ENCODE measurements around the gene CDC20B. TPM values are rescaled to one million over a fixed set of nuclear protein-coding genes. Genes with fewer than 3 reads are reported as not detected.
"Not testable (repeated sequence)": the region's sequence is repeated elsewhere in the genome, so short reads cannot be mapped to it uniquely, and the experiment has no call there.

The CDC20B gene
- total and polyA plus RNA-seq, 4 donors, result 0.28 TPM; not detected in 3

DNA sequence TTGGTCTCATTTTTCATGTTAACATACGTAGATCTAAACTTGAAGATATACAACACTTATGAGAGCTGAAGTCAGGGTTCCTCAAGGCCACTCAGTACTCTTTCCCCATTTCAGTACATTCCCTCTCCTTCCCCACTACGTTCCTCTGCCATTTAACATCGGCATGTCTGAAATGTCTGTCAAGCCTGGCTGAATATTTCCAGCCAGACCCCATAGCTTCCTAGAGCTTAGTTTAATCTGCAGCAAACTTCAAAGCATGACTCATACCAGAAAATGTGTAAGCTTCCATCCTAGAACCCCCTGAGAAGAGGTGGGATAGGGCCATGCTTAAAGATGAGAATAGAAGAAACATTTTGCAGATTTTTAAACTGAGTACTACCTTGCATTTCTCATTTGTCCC is 64.3 kb downstream of the CDC20B start:
- DNase-seq (ENCODE audit: low spot score), result no peak
- no peaks in the 10 kb centered on the region for H3K4me1 ChIP-seq (ENCODE audit: control insufficient read depth in 4 of 4, insufficient read depth in 4 of 4, low read length in 3 of 4)
- H3K36me3 ChIP-seq (ENCODE audit: control insufficient read depth in 4 of 4, insufficient read depth in 3 of 4, low read depth in 1 of 4, low read length in 3 of 4), result no peaks in the 10 kb centered on the region
- WGBS, result 91% methylated on average over 3 of the region's 3 CpGs
- H3K4me3 ChIP-seq (ENCODE audit: low read depth in 1 of 3, low read length in 3 of 3), result no peak overlapping the region
- H3K9me3 ChIP-seq (ENCODE audit: control insufficient read depth in 4 of 4, low read length in 3 of 4), result no peaks in the 10 kb centered on the region
- no peaks in the 10 kb centered on the region for H3K27me3 ChIP-seq (ENCODE audit: control insufficient read depth in 4 of 4, insufficient read depth in 4 of 4, low read length in 3 of 4)
- no peak overlapping the region for H3K9ac ChIP-seq (ENCODE audit: low read depth in 1 of 2, low read length in 2 of 2)
- H3K27ac ChIP-seq (ENCODE audit: low read depth in 1 of 2, low read length in 2 of 2), result no peak overlapping the region
- TF ChIP-seq, protein P1, sequence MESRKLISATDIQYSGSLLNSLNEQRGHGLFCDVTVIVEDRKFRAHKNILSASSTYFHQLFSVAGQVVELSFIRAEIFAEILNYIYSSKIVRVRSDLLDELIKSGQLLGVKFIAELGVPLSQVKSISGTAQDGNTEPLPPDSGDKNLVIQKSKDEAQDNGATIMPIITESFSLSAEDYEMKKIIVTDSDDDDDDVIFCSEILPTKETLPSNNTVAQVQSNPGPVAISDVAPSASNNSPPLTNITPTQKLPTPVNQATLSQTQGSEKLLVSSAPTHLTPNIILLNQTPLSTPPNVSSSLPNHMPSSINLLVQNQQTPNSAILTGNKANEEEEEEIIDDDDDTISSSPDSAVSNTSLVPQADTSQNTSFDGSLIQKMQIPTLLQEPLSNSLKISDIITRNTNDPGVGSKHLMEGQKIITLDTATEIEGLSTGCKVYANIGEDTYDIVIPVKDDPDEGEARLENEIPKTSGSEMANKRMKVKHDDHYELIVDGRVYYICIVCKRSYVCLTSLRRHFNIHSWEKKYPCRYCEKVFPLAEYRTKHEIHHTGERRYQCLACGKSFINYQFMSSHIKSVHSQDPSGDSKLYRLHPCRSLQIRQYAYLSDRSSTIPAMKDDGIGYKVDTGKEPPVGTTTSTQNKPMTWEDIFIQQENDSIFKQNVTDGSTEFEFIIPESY (IDR thresholded peaks at IDR 0.05), result no peak
- TF ChIP-seq EGR1 (IDR thresholded peaks at IDR 0.05; ENCODE audit: low read depth in 2 of 2) (no peak), HNF4G (IDR thresholded peaks at IDR 0.05) (no peak), SP1 (IDR thresholded peaks at IDR 0.05) (no peak), GABPA (IDR thresholded peaks at IDR 0.05 in 1 of 2, conservative IDR thresholded peaks at IDR 0.05 in 1 of 2) (no peak), RAD21 (IDR thresholded peaks at IDR 0.05) (no peak)

DNA sequence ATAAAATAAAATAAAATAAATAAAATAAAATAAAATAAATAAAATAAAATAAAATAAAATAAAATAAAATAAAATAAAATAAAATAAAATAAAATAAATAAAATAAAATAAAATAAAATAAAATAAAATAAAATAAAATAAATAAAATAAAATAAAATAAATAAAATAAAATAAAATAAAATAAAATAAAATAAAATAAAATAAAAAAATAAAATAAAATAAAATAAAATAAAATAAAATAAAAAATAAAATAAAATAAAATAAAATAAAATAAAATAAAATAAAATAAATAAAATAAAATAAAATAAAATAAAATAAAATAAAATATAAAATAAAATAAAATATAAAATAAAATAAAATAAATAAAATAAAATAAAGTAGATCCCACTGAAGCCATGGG is 67.0 kb downstream of the CDC20B start:
- H3K4me3 ChIP-seq (ENCODE audit: low read depth in 1 of 3, low read length in 3 of 3), result not testable (repeated sequence)

DNA sequence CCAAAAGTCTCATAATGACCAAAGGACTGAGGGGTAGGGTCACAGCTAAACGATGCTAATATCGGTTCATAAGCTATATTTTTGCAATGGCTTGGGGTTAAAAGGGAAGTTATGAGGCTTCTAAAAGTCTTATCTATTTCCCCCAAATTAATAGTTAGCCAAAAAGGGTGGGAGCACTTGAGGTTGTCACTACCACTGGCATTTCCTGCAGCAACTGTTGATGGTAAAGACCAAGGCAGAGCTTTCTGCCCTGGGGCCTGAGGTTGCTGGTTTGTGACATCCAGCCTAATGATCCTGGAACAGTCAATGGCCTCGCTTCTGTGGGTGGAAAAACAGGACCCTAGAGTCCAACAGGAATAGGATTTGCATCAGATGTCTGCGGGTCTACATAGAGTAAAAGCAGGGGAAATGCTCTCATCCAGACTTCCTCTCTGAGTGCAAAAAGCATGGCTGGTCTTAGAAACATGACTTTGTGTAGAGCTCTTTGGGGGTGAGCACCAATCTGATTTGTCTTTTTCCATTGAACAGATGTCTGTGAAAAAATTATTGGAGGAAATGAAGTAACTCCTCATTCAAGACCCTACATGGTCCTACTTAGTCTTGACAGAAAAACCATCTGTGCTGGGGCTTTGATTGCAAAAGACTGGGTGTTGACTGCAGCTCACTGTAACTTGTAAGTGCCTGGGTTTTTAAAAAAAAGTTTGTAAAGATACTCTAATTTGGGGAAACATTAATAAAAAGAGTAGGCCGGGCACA is 67.9 kb downstream of the CDC20B start:
- 83% methylated on average over 5 of the region's 5 CpGs for WGBS
- no peak for DNase-seq (ENCODE audit: low spot score)
- H3K9ac ChIP-seq (ENCODE audit: low read depth in 1 of 2, low read length in 2 of 2), result no peak overlapping the region
- H3K4me3 ChIP-seq (ENCODE audit: low read depth in 1 of 3, low read length in 3 of 3), result no peak overlapping the region
- TF ChIP-seq NR2F2 (IDR thresholded peaks at IDR 0.05), result no peak
- no peak for TF ChIP-seq YY1 (IDR thresholded peaks at IDR 0.05)
- TF ChIP-seq, protein P2, sequence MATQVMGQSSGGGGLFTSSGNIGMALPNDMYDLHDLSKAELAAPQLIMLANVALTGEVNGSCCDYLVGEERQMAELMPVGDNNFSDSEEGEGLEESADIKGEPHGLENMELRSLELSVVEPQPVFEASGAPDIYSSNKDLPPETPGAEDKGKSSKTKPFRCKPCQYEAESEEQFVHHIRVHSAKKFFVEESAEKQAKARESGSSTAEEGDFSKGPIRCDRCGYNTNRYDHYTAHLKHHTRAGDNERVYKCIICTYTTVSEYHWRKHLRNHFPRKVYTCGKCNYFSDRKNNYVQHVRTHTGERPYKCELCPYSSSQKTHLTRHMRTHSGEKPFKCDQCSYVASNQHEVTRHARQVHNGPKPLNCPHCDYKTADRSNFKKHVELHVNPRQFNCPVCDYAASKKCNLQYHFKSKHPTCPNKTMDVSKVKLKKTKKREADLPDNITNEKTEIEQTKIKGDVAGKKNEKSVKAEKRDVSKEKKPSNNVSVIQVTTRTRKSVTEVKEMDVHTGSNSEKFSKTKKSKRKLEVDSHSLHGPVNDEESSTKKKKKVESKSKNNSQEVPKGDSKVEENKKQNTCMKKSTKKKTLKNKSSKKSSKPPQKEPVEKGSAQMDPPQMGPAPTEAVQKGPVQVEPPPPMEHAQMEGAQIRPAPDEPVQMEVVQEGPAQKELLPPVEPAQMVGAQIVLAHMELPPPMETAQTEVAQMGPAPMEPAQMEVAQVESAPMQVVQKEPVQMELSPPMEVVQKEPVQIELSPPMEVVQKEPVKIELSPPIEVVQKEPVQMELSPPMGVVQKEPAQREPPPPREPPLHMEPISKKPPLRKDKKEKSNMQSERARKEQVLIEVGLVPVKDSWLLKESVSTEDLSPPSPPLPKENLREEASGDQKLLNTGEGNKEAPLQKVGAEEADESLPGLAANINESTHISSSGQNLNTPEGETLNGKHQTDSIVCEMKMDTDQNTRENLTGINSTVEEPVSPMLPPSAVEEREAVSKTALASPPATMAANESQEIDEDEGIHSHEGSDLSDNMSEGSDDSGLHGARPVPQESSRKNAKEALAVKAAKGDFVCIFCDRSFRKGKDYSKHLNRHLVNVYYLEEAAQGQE (IDR thresholded peaks at IDR 0.05), result no peak
- TF ChIP-seq, protein P3, sequence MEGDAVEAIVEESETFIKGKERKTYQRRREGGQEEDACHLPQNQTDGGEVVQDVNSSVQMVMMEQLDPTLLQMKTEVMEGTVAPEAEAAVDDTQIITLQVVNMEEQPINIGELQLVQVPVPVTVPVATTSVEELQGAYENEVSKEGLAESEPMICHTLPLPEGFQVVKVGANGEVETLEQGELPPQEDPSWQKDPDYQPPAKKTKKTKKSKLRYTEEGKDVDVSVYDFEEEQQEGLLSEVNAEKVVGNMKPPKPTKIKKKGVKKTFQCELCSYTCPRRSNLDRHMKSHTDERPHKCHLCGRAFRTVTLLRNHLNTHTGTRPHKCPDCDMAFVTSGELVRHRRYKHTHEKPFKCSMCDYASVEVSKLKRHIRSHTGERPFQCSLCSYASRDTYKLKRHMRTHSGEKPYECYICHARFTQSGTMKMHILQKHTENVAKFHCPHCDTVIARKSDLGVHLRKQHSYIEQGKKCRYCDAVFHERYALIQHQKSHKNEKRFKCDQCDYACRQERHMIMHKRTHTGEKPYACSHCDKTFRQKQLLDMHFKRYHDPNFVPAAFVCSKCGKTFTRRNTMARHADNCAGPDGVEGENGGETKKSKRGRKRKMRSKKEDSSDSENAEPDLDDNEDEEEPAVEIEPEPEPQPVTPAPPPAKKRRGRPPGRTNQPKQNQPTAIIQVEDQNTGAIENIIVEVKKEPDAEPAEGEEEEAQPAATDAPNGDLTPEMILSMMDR (IDR thresholded peaks at IDR 0.05; ENCODE audit: low read depth, low read length, missing input control), result no peak
- TF ChIP-seq EGR1 (IDR thresholded peaks at IDR 0.05; ENCODE audit: low read depth in 2 of 2), result no peak
- H3K27ac ChIP-seq (ENCODE audit: low read depth in 1 of 2, low read length in 2 of 2), result no peak overlapping the region
- H3K36me3 ChIP-seq (ENCODE audit: control insufficient read depth in 4 of 4, insufficient read depth in 3 of 4, low read depth in 1 of 4, low read length in 3 of 4), result no peaks in the 10 kb centered on the region
- H3K9me3 ChIP-seq (ENCODE audit: control insufficient read depth in 4 of 4, low read length in 3 of 4), result peaks cover 0 to 2% (median 0%) of the 10 kb centered on the region in 4 donors
- no peaks in the 10 kb centered on the region for H3K4me1 ChIP-seq (ENCODE audit: control insufficient read depth in 4 of 4, insufficient read depth in 4 of 4, low read length in 3 of 4)
- no peaks in the 10 kb centered on the region for H3K27me3 ChIP-seq (ENCODE audit: control insufficient read depth in 4 of 4, insufficient read depth in 4 of 4, low read length in 3 of 4)

More for the DNA sequence above, 67.0 kb downstream of the CDC20B start:
- not testable (repeated sequence) for H3K36me3 ChIP-seq (ENCODE audit: control insufficient read depth in 4 of 4, insufficient read depth in 3 of 4, low read depth in 1 of 4, low read length in 3 of 4); H3K4me1 ChIP-seq (ENCODE audit: control insufficient read depth in 4 of 4, insufficient read depth in 4 of 4, low read length in 3 of 4); H3K9me3 ChIP-seq (ENCODE audit: control insufficient read depth in 4 of 4, low read length in 3 of 4); H3K9ac ChIP-seq (ENCODE audit: low read depth in 1 of 2, low read length in 2 of 2); DNase-seq (ENCODE audit: low spot score); H3K27ac ChIP-seq (ENCODE audit: low read depth in 1 of 2, low read length in 2 of 2); H3K27me3 ChIP-seq (ENCODE audit: control insufficient read depth in 4 of 4, insufficient read depth in 4 of 4, low read length in 3 of 4)

All from liver (tissue), 9 donors.